SHP77 treated with DMSO at 0.1 percent for 48 hours (cell line): ENCODE data around the gene SOCS4.
"Not testable (repeated sequence)": the region's sequence is repeated elsewhere in the genome, so short reads cannot be mapped to it uniquely, and the experiment has no call there.

Experiments used
- DNase-seq: peaks from one replicate; lab custom pipeline; 2025; lab: John Stamatoyannopoulos, UW

The SOCS4 gene

GRCh38 chr14:55026793-55027561 lies at the start of gene SOCS4, which contains the start of gene WDHD1:
Gene SOCS4, plus strand, starts transcription at chr14:55027236. Its CDS starts 15,806 bp downstream, at chr14:55043042.
Gene WDHD1, minus strand, starts transcription at chr14:55027099. Its CDS starts 312 bp downstream, at chr14:55026787.
- peak; percentile 85 for DNase-seq

DNA sequence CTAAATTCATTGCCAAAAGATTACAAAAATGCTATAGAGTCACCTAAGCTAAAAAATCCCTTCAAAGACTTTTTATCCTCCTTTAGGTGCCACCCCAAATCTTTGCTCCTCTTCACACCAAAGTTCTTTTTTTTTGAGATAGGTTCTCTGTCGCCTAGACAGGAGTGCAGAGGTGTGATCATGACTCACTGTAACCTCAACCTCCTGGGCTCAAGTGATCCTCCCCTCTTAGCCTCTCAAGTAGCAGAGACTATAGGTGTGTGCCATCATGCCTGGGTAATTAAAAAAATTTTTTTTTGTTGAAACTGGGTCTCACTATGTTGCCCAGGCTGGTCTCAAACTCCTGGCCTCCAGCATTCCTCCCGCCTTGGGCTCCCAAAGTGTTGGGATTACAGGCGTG lies 48.0 kb upstream of the SOCS4 start:
- no peak for DNase-seq

- DNase-seq = no peak
Observed at GRCh38 chr14:54981698-54982097, 45.3 kb upstream of the SOCS4 start.

DNA sequence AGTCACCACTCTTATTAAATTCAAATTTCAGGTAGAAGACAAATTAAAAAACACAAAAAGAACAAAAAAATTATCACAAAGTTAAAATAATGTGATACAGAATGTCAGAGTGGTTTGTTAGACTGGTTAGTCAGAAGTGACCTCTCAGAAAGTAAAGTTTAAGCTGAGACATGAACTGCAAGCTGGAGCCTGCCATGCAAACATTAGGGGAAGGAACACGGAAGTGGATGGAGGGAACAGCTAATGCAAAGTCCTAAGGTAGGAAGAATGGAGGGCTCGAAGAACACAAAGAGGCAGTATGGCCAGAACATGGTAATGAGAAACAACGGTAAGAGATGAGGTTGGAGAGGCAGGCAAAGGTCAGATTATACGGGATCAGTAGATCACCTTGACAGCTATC lies 41.9 kb upstream of the SOCS4 start:
- DNase-seq = no peak

GRCh38 chr14:55000381-55000780 lies 26.7 kb upstream of the SOCS4 start:
- no peak for DNase-seq

DNA sequence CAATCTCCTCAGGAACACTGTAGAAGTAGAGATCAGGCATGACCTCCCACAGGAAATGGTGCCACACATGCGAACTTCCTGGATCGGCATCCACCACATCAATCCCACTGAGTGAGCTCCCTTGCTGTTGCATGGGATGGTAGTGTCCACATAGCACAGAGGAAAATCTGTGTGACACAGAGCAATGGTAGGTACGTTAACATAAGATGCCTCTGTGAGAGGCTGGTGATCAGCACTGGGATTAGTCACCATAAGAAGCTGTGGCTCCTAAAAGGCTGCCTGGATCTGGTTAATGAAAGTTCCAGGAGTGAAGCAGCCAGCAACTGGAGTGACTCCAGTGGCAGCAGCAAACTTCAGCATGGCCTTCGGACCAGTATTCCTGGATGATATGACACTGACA lies 22.0 kb upstream of the SOCS4 start:
- DNase-seq = no peak

DNA sequence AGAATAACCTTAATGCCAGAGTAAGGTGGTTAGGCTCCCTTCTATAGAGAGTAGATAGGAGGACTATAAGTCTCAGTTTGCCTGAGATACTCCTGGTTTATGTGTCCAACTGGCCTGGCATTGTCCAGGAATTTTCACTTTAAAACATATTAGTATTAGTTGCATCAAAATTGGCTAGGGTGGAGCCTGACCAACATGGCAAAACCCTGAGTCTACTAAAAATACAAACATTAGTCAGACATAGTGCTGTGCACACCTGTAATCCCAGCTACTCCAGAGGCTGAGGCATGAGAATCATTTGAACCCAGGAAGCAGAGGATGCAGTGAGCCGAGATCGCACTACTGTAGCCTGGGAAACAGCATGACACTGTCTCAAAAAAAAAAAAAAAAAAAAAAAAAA lies 12.0 kb upstream of the SOCS4 start:
- no peak for DNase-seq

DNA sequence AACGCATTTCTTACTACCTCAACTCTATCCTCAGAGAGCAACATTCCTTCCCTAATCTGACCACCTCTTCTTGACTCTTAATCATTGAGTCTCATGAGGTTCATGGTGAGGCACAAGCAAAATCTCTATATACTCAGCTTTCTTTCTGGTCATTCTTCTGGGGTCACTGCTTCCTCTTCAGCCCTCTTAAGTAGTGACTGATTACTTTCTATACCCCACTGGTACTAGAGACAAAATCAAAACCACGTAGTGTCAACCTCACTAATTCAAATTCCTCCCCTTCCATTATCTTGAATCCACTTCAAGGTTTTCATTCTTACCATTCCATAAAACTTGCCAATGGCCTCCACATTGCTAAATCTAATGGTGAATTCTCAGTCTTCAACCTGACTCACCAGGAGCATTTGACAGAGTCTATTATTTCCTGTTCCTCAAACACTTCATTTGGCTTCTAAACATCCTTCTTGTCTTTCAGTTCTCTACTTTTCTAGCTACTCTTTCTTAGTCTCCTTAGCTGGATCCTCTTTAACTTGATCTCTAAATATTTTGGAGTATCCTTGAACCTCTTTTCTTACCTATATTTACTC lies 7.0 kb upstream of the SOCS4 start:
- DNase-seq = no peak

DNA sequence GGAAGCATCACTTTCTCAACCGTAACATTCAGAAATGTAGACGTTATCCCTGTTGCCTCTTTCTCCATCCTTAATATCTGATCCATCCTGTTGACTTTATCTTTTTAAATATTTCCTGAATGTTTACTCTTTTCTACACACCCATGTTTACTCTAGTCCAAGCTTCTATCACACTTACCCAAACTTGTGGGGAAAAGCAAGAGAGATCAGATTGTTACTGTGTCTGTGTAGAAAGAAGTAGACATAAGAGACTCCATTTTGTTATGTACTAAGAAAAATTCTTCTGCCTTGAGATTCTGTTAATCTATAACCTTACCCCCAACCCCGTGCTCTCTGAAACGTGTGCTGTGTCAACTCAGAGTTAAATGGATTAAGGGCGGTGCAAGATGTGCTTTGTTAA lies 2.7 kb upstream of the SOCS4 start:
- not testable (repeated sequence) for DNase-seq

DNA sequence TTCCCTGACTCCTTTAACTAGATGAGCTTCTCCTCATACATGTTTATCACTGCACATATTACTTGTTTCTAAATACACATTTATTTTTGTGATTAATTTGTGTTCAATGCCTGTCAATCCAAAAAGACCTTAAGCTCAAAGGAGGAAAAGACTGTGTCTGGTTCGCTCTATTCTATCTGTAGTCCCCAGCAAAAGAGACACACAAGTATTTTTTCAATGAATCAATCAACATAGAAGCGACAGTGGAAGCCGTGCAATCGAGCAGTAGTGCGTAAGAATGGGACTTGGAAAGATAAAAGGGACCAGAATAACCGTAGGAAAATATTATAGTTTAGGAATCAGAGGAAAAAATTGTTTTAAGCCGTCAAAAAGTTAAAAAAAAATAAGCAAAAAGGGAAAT lies 1.1 kb upstream of the SOCS4 start:
- DNase-seq = no peak

- no peak for DNase-seq
Observed at GRCh38 chr14:55026441-55026792, 619 bp upstream of the SOCS4 start.

- DNase-seq = no peak
Observed at GRCh38 chr14:55028066-55028465, 1.0 kb downstream of the SOCS4 start.

GRCh38 chr14:55028476-55028875 lies 1.4 kb downstream of the SOCS4 start:
- DNase-seq = no peak

GRCh38 chr14:55031190-55031589 lies 4.2 kb downstream of the SOCS4 start:
- no peak for DNase-seq

GRCh38 chr14:55037995-55038394 lies 11.0 kb downstream of the SOCS4 start:
- DNase-seq = not testable (repeated sequence)

DNA sequence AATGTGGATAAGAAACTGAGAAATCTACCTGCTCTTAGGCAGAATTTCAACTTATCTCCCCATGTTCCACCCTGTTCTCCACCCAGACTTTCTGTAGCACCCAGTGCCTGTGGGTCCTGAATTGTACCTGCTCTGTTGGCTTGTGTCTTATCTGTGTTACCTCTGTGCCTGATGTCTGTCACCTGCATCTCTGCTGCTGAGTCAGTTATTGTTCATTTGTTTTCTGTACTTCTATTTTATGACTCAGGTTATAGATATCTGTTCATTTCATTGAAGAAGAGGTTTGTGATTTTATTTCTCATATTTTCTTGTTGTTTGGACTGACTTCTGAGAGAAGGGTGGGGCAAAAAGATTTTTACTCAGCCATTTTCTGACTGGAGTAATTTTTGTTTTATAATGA lies 11.7 kb downstream of the SOCS4 start:
- no peak for DNase-seq

- DNase-seq = no peak
Observed at GRCh38 chr14:55043528-55043927, 16.5 kb downstream of the SOCS4 start.

DNA sequence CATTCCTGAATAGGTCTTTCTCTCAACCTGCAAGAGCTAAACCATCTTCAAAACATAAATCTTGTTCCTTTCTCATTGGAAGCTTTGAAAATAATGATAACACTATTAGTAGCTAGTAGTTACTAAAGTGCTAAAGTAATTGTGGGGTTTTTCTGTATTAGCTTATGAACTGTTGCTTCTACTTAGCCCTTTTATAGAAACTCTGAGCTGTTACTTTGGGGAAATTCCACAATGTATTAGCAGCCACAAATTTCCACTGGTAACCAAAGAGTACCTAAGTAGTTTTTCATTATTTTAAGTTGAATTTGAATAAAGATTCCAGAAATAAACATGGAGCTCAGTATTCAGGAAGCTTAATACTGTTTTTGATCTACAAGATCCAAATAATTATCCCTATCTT lies 18.1 kb downstream of the SOCS4 start:
- DNase-seq = no peak

- no peak for DNase-seq
Observed at GRCh38 chr14:55047301-55048053, 20.4 kb downstream of the SOCS4 start.

- DNase-seq = no peak
Observed at GRCh38 chr14:55048900-55049436, 21.9 kb downstream of the SOCS4 start.

GRCh38 chr14:55051165-55051422 lies 24.1 kb downstream of the SOCS4 start:
- no peak for DNase-seq

GRCh38 chr14:55051423-55052268 lies 24.6 kb downstream of the SOCS4 start, which contains the start of gene MAPK1IP1L:
Gene MAPK1IP1L, plus strand, starts transcription at chr14:55051647. Its CDS starts 10,037 bp downstream, at chr14:55061684.
- DNase-seq = peak; percentile 74
